Keratinocyte (primary cell): ENCODE data around the gene DNAJC19. TPM values are rescaled to one million over a fixed set of nuclear protein-coding genes. Genes with fewer than 3 reads are reported as not detected.

Experiments
- DNase-seq: peaks from one replicate; pipeline ENCODE4 v3.0.0-alpha.2; 2011; ENCODE audit warnings: low read depth, missing footprints, low spot score
- FAIRE-seq: peaks from 2 replicates; lab custom pipeline; 2011; peaks lifted over from hg19 to GRCh38; lab: Jason Lieb, UNC
- H2AFZ ChIP-seq: 2 replicates; pipeline ENCODE4 v1.6.0; 2012; ENCODE audit warnings: low read length, control low read depth, inconsistent platforms; ENCODE audit not compliant: control insufficient read depth
- H3K27ac ChIP-seq: 2 replicates; pipeline ENCODE4 v1.5.1; 2011; ENCODE audit warnings: low read length; ENCODE audit not compliant: control insufficient read depth, insufficient read depth
- H3K27me3 ChIP-seq: 3 replicates; pipeline ENCODE4 v1.6.0; 2011; ENCODE audit warnings: low read length; ENCODE audit not compliant: control insufficient read depth, insufficient read depth; ENCODE audit errors: extremely low read depth
- H3K36me3 ChIP-seq, 2 experiments: 2 replicates in 1 of 2; 3 replicates in 1 of 2; pipeline ENCODE4 v1.5.1; 2011; ENCODE audit warnings: low read length in 2 of 2, mild to moderate bottlenecking in 1 of 2; ENCODE audit not compliant: control insufficient read depth in 2 of 2, insufficient read depth in 2 of 2; ENCODE audit errors: extremely low read depth in 1 of 2
- H3K4me1 ChIP-seq: 3 replicates; pipeline ENCODE4 v1.5.1; 2011; ENCODE audit warnings: low read length; ENCODE audit not compliant: control insufficient read depth, insufficient read depth; ENCODE audit errors: extremely low read depth
- H3K4me2 ChIP-seq: 3 replicates; pipeline ENCODE4 v1.6.0; 2011; ENCODE audit warnings: low read depth, low read length; ENCODE audit not compliant: control insufficient read depth, insufficient read depth; ENCODE audit errors: extremely low read depth
- H3K4me3 ChIP-seq, 3 experiments: fragments of 200-600 bp in 1 of 3; sonication (generic) in 1 of 3; 2 replicates in 2 of 3; 3 replicates in 1 of 3; pipeline ENCODE4 v1.5.1; 2011 to 2016; ENCODE audit warnings: low read length in 3 of 3, mild to moderate bottlenecking in 3 of 3, control low read depth in 2 of 3, inconsistent platforms in 1 of 3, low read depth in 1 of 3, mixed read lengths in 1 of 3, mixed run types in 1 of 3, moderate library complexity in 1 of 3; ENCODE audit not compliant: control insufficient read depth in 2 of 3, insufficient read depth in 2 of 3; ENCODE audit errors: extremely low read depth in 1 of 3
- H3K79me2 ChIP-seq: 2 replicates; pipeline ENCODE4 v1.6.0; 2012; ENCODE audit warnings: low read length; ENCODE audit not compliant: control insufficient read depth, insufficient read depth
- H3K9ac ChIP-seq: 3 replicates; pipeline ENCODE4 v1.6.0; 2011; ENCODE audit warnings: low read length; ENCODE audit not compliant: control insufficient read depth, insufficient read depth; ENCODE audit errors: extremely low read depth
- H3K9me1 ChIP-seq: 3 replicates; pipeline ENCODE4 v1.6.0; 2011; ENCODE audit warnings: low read length; ENCODE audit not compliant: control insufficient read depth, insufficient read depth; ENCODE audit errors: extremely low read depth
- H3K9me3 ChIP-seq: 2 replicates; pipeline ENCODE4 v1.5.1; 2012; ENCODE audit warnings: low read depth, low read length; ENCODE audit not compliant: control insufficient read depth
- H4K20me1 ChIP-seq: 3 replicates; pipeline ENCODE4 v1.6.0; 2011; ENCODE audit warnings: low read length; ENCODE audit not compliant: control insufficient read depth, insufficient read depth; ENCODE audit errors: extremely low read depth
- CTCF ChIP-seq, 3 experiments: IDR thresholded peaks in 1 of 3; conservative IDR thresholded peaks in 1 of 3; optimal IDR thresholded peaks in 1 of 3; 2 replicates in 2 of 3; 3 replicates in 1 of 3; pipeline versions ENCODE3 to v1.5.1; 2011; ENCODE audit warnings: low read length in 3 of 3, mild to moderate bottlenecking in 3 of 3, moderate library complexity in 2 of 3, control low read depth in 1 of 3, inconsistent platforms in 1 of 3; ENCODE audit not compliant: insufficient read depth in 2 of 3; ENCODE audit errors: extremely low read depth in 1 of 3
- EZH2 ChIP-seq: IDR thresholded peaks from one replicate; pipeline ENCODE4 v1.6.1; 2012; ENCODE audit warnings: inconsistent platforms, mild to moderate bottlenecking, low read length, moderate library complexity
- dilution Hi-C: fragments of 300-500 bp; cut with MboI; formaldehyde crosslinking; loops from one replicate; pipeline ENCODE4 v1.7.0; 2020; ENCODE audit warnings: low sequenced_read_pairs; ENCODE audit not compliant: extremely low pct_ligation_motif_present
- polyA plus RNA-seq, 5 experiments: library from polyadenylated mRNA; depleted of rRNA in 3 of 5; stranded (reverse) in 3 of 5; stranded (forward) in 1 of 5; unstranded in 1 of 5; fragments of >200 nt; gene quantifications; 1 replicate in 1 of 5; 2 replicates in 3 of 5; 3 replicates in 1 of 5; pipeline versions ENCODE4 v1.2.1 to v1.2.3, GENCODE V29; 2011 to 2012; ENCODE audit warnings: missing spikeins in 2 of 5, low read depth in 1 of 5, low replicate concordance in 1 of 5

Gene DNAJC19
- polyA plus RNA-seq, 1 donor (not counting 4 experiments of a cell fraction or from before 2014, with no cell fraction given), result 40.6 TPM

- FAIRE-seq, result no peak
Observed at GRCh38 chr3:180959691-180960090, 29.8 kb downstream of the DNAJC19 start.

DNA sequence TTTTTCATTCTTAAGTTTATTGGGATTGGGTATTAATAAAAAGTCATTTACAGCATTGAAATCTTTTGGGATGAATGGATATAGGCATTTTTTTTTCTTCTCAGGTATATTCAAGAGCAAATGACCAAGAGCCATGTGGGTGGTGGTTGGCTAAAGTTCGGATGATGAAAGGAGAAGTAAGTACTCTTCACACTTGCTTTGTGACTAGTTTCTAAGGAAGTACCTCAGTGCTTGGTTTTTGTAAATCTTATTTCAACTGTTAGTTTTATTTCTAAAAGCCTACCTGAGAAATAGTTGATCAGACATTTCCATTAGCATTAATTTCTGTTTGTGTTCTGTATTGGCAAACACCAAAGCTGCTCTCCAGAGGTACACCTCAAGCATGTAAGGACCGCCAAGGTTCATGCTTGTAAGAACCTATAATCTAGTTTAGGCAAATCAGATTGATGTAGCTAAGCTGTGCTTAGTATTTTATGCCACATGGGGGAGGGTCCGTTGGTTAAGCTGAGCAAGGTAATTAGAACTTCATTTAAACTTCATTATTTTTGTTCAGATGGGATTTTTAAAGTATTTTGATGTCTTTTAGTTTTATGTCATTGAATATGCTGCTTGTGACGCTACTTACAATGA, 41.7 kb downstream of the DNAJC19 start:
- Histone ChIP-seq H3K4me2 (no peak overlapping the region), H4K20me1 (no peaks in the 10 kb centered on the region), H3K79me2 (peaks cover 32% of the 10 kb centered on the region), H3K27me3 (no peaks in the 10 kb centered on the region), H3K27ac (no peak overlapping the region), H3K9me3 (no peaks in the 10 kb centered on the region), H3K9ac (no peak overlapping the region), H3K36me3 (peaks cover 7 to 16% of the 10 kb centered on the region in 2 experiments), H3K4me3 (no peak overlapping the region), H3K9me1 (no peaks in the 10 kb centered on the region), H3K4me1 (no peaks in the 10 kb centered on the region), H2AFZ (no peak overlapping the region)
- FAIRE-seq (no peak), DNase-seq (no peak)
- TF ChIP-seq CTCF (optimal IDR thresholded peaks at IDR 0.05 in 1 of 3, IDR thresholded peaks at IDR 0.05 in 1 of 3, conservative IDR thresholded peaks at IDR 0.05 in 1 of 3; ENCODE audit: extremely low read depth in 1 of 3, insufficient read depth in 2 of 3, low read length in 3 of 3), result no peak
- no peak for TF ChIP-seq EZH2
- dilution Hi-C loops, result no loop called here

More at GRCh38 chr3:180959691-180960090, 29.8 kb downstream of the DNAJC19 start:
- DNase-seq, result no peak
- no peaks in the 10 kb centered on the region for H3K4me1 ChIP-seq
- H3K27ac ChIP-seq, result no peak overlapping the region
- H3K79me2 ChIP-seq, result no peaks in the 10 kb centered on the region
- H3K9ac ChIP-seq, result no peak overlapping the region
- dilution Hi-C loops, result no loop called here
- H2AFZ ChIP-seq, result no peak overlapping the region
- no peak overlapping the region for H3K4me3 ChIP-seq
- H3K36me3 ChIP-seq, result peaks cover 15 to 30% of the 10 kb centered on the region in 2 experiments
- no peaks in the 10 kb centered on the region for H3K9me3 ChIP-seq
- H3K4me2 ChIP-seq, result no peak overlapping the region
- no peaks in the 10 kb centered on the region for H4K20me1 ChIP-seq
- H3K27me3 ChIP-seq, result no peaks in the 10 kb centered on the region
- H3K9me1 ChIP-seq, result no peaks in the 10 kb centered on the region
- no peak for TF ChIP-seq EZH2
- TF ChIP-seq CTCF (optimal IDR thresholded peaks at IDR 0.05 in 1 of 3, IDR thresholded peaks at IDR 0.05 in 1 of 3, conservative IDR thresholded peaks at IDR 0.05 in 1 of 3; ENCODE audit: extremely low read depth in 1 of 3, insufficient read depth in 2 of 3, low read length in 3 of 3), result no peak
